Omental fat pad (tissue), 4 donors: ENCODE results near the gene TFAP2B. TPM values are rescaled to one million over a fixed set of nuclear protein-coding genes. Genes with fewer than 3 reads are reported as not detected.

Experiments
- ATAC-seq: fragments of 150-250 bp; one replicate; pipeline ENCODE4 v1.9.1; 2016; ENCODE audit warnings: mild to moderate bottlenecking, moderate library complexity; ENCODE audit not compliant: low FRiP score
- DNase-seq: peaks from one replicate; pipeline ENCODE4 v3.0.0-alpha.2; 2019; ENCODE audit warnings: low spot score
- total RNA-seq, 4 donors: library from RNA; depleted of rRNA; stranded (reverse); fragments of >200 nt; gene quantifications; one replicate each; pipeline ENCODE4 v1.1.0, GENCODE V29; 2016
- TF ChIP-seq, protein P1 (sequence below), 3 donors: fragments of 450-650 bp; IDR thresholded peaks; one replicate each; pipeline ENCODE4 v1.5.1; 2016 to 2017; ENCODE audit warnings: antibody characterized with exemption in 3 of 3, mild to moderate bottlenecking in 3 of 3, moderate library complexity in 2 of 3

The TFAP2B gene
- total RNA-seq, 4 donors from 2014 or later: not detected

DNA sequence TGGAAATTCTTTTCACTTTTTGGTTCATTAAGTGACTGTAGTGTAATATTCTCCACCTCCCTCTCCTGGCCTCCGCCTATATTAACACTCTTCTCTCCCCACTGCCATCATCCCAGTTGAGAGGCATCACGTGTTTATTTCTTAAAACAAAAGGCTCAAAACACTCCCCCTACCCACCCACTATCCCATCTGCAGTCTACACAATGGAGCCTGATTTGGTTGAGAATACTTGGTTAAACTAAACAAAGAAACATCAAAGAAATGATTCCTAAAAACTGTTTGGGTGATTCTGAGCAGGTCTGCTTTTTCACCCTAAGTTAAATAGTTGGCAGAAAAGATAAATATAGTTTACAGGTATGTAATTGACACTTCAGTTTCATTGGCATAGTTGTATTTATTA lies 5.9 kb downstream of the TFAP2B start:
- DNase-seq (no peak), ATAC-seq (no peak)
- TF ChIP-seq, protein P1, sequence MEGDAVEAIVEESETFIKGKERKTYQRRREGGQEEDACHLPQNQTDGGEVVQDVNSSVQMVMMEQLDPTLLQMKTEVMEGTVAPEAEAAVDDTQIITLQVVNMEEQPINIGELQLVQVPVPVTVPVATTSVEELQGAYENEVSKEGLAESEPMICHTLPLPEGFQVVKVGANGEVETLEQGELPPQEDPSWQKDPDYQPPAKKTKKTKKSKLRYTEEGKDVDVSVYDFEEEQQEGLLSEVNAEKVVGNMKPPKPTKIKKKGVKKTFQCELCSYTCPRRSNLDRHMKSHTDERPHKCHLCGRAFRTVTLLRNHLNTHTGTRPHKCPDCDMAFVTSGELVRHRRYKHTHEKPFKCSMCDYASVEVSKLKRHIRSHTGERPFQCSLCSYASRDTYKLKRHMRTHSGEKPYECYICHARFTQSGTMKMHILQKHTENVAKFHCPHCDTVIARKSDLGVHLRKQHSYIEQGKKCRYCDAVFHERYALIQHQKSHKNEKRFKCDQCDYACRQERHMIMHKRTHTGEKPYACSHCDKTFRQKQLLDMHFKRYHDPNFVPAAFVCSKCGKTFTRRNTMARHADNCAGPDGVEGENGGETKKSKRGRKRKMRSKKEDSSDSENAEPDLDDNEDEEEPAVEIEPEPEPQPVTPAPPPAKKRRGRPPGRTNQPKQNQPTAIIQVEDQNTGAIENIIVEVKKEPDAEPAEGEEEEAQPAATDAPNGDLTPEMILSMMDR (IDR thresholded peaks at IDR 0.05): no peak

DNA sequence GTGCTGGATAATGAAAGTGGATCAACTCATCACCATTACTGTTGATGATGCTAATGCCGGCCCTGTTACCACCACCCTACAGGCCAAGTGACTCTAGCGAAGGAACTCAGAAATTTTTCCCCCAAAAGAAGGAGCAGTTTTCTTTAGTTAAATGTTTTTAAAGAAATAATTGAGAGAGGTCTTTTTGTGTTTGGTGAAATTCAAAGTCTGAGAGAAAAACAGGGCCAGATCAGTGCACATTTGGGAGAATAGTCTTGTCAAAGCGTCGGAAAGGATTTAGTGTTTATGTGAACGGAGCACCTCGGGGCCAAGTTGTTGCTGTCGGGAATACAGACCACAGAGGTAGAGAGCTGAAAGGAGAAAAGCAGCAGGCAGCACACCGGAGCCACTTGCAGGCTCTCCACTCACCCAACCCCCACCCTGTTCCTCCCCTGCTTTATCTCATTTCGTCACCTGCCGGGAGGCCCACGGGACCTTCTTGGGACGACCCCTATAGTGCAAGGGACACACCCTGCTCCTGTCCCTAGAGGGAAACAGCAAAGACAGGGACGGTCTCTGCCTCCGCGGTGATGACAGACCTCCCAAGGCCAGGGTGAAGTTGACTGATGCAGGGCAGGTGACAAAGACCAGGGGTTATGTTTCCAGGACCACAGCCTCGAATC lies 6.8 kb downstream of the TFAP2B start:
- ATAC-seq (no peak), DNase-seq (no peak)
- TF ChIP-seq, protein P1 (IDR thresholded peaks at IDR 0.05): no peak

DNA sequence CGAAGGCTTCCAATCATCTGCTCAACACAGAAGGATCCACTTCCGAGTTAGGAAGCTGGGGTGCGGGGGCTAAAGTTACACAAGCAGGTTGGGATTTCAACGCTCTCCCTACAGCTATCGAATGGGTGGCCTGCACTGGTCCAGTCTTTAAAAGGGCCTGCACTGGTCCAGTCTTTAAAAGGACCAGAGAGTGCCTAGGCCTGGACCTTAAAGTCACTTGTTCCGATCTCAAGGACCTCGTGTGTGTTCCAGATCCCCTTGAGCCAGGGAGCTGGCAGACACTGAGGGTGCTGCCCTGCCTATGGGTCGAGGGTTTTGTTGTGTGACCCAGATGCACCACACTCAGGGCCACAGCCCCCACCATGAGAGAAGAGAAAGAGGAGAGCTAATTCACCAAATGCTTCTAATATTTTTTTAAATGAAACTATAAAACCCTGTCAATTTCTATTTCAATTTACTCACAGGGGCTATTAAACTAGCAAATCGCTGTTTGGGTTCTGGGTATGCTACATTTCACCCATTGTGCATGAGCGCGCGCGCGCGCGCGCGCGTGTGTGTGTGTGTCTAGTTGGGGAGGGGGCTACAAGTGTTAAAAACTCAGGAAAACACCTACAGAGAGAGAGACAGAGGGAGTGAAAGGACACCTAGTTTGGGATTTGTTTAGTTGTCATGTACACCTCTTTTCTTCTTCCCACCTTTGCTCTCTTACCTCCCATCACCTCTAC lies 7.5 kb downstream of the TFAP2B start:
- TF ChIP-seq, protein P1 (IDR thresholded peaks at IDR 0.05): no peak
- ATAC-seq: no peak
- no peak for DNase-seq

DNA sequence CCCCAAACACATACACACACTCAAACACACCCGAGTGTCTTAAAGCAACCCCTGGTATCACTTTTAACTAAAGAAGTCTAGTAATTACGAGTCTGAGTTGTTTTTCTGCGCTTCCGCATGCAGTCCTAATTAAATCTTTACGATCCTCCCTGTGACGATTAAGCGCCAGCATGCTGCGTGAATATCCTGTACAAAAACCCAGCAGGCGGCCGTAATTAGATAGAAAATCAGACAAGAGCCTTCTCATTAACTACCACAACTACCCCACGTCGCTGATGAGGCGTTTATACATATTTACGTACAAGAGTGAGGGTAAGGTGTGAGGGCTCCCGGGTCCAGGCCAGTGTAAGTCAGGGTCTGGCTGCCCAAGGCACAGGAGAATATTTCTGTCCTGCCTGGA lies 8.1 kb downstream of the TFAP2B start:
- TF ChIP-seq, protein P1 (IDR thresholded peaks at IDR 0.05): no peak
- ATAC-seq (no peak), DNase-seq (no peak)

DNA sequence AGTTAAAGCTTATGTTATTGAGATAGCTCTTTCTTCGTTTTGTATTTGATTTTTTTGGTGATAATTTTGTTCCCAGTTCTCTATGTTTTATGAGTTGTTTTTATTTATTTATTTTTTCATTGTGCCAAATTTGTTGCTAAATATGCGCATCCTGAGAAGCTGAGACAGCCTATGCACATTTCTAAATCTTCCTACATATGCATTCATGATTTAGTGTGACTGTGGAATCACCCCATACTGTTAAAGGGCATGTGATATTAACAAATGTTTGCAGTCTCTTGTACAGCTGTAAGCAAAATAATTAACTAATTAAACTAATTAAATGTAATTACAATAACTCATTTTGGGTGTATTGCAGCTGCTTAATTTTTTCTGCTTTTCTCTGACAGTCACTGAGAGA lies 10.4 kb downstream of the TFAP2B start:
- TF ChIP-seq, protein P1 (IDR thresholded peaks at IDR 0.05): no peak
- ATAC-seq (no peak), DNase-seq (no peak)

DNA sequence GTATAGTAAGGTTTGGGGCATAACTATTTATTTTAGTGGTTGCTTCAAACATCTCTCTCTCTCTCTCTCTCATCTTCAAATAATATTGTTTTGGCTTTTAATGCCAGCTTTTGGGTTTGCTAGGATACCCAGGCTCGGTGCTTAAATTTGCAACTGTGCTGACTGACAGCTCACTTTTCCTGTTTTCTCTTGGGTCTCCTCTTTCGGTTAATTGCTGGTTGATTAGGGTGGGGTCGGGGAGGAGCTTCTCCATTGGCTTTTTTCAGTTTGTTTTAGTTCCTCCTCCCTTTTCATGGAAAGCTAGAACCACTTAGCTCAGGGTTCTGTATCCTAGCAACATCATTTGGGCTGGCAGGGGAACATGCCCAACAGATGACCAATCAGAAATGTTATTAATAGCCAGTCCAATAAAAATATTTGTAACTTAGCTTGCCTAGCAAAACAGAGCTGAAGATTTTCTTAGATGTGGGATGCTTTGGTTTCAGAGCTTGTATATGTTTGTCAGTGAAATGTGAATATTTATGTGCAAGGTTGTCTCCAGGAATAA lies 11.3 kb downstream of the TFAP2B start:
- TF ChIP-seq, protein P1 (IDR thresholded peaks at IDR 0.05): no peak
- ATAC-seq (no peak), DNase-seq (no peak)
